ENCODE results near the gene GPHA2.

GPHA2 gene

GRCh38 chr11:64888729-64889511 is 46.8 kb downstream of the GPHA2 start:
- no peak for DNase-seq

DNA sequence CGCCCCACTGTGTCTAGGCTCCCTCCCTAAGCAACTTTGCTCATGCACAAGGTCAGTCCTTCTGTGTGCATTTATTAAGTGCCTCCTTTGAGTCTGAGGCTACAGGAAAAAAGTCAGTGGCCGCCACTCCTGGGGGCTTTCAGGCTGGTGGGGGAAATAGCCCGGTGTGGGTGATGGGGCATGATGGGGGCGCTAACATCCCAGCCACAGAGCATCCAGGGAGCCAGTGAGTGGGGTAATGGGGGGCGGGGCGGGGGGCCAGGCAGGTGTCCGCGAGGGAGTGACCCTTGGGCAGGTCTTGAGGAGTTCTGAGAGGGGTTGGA is 47.3 kb downstream of the GPHA2 start:
- DNase-seq: no peak

DNA sequence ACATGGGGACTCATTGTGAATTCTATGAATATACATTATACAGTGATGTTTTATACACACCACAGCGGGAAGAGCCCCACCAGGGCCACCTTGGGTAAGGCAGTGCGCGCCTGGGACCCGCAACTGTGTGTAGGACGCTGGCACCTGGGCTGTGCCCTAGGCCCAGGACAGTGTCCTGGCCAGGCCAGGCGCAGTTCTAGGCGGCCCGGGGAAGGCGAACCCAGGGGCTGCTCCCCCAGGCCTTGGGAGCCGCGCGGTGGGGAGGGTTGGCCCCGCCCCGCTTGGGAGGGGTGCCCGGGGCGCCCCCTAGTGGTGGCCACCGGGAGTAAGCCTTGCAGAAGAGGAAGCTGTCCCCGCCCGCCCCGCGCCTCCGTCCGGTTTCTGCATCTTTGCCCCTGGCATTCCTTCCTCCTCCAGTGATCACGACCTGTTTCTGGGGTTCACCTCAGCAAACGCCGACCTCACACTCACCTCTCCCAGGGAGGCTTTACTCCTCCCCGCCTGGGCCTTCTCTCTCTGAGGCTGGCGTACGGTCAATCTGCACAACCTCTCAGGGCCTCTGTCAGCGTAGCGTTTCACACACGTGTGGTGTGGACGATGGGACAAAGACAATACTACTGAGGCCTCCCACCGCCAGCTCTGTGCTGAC is 47.8 kb downstream of the GPHA2 start:
- peak; percentile 91 for DNase-seq

DNA sequence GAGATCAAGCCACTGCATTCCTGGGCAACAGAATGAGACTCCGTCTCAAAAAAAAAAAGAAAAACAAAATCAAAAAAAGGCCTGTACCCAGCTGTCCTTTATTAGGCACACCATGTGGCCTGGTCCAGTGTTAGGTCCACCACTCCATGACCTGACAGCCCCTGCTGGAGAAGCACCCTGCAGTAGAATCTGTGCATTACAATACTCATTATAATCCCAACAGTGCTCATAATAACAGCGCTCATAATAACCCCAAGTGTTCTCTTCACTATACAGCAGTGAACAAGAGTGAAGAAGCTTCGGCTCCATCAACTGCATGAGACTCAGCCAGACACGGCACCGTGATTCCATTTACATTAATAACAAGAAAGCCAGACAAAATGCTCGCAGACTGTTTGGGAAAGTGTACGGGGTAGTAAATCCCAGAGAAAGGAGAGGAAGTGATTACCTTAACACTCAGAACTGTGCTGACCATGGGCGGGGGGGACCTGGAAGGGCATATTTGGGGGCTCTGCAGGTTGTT is 48.4 kb downstream of the GPHA2 start:
- no peak for DNase-seq

DNA sequence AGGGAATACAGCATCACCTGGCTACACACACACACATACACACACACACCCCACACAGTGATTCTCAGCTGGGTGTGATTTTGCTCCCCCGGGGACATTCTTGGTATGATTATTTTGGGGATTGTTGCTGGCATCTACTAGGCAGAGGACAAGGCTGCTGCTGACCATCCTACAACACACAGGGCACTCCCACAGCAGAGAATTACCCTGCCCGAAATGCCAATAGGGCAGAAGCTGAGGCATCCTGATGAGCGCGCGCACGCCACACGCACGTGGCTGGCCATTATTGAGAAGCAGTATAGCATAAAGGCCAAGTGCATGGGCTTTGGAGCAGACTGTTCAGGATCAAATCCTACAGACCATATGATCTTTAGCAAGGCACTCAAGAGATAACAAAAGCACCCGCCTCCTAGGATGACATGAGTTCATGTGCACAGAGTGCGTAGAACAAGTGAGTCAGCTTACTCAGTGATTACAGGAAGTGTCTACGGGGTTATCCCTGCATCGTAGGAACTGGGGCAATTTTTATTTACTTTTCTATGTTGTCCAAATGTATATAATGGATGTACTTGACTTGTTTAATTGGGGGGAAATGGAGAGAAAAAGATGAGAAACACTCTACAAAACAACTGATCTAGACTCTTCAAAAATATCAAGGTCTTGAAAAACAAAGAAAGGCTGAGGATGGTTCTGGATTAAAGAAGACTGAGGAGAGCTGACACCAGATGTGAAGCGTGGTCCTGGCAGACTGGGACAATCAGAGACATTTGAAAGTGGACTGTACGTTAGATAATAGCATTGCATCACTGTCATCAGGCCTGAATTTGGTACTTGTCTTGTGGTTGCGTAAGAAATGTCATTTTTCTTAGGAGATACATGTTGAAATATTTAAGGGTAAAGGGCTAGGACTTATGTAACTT is 50.1 kb downstream of the GPHA2 start:
- DNase-seq: peak; percentile 56

Measured in CD4-positive, alpha-beta T cell treated with Interleukin-17A for 4 hours (primary cell).